Ureter (tissue), 1 donor: ENCODE data around the gene ROCK1. TPM values are rescaled to one million over a fixed set of nuclear protein-coding genes. Genes with fewer than 3 reads are reported as not detected.

ENCODE experiments used
- total RNA-seq: library from RNA; stranded (reverse); gene quantifications from one replicate; pipeline ENCODE4 v1.2.4, GENCODE V29; 2023
- donor health status: DM: yes; HTN: yes; CAD: no.

Gene ROCK1
- total RNA-seq, 1 donor from 2014 or later, result 70.2 TPM

Other genes with a start within 250 kb of the ROCK1 start
- 0.05 TPM for gene GREB1L, start 130.4 kb upstream of the ROCK1 start, total RNA-seq